RWPE2 (cell line): ENCODE results near the gene APBA1.

ENCODE experiments used
- ATAC-seq: fragments of 200-7000 bp; cut with Tn5 transposase; 3 replicates; pipeline ENCODE4 v1.9.1; 2021; ENCODE audit warnings: low read depth
- DNase-seq: peaks from one replicate; pipeline ENCODE4 v3.0.0-alpha.2; 2020; ENCODE audit warnings: low spot score
- H3K27ac ChIP-seq: fragments of 450-650 bp; 2 replicates; pipeline ENCODE4 v1.5.1; 2017; ENCODE audit warnings: mild to moderate bottlenecking; ENCODE audit not compliant: poor library complexity, severe bottlenecking
- H3K27me3 ChIP-seq: fragments of 250-450 bp; sonication (Bioruptor Pico); 2 replicates; pipeline ENCODE4 v1.5.1; 2021; ENCODE audit warnings: mild to moderate bottlenecking, moderate library complexity; ENCODE audit not compliant: insufficient read depth, poor library complexity, severe bottlenecking
- H3K36me3 ChIP-seq: fragments of 250-450 bp; sonication (Bioruptor Pico); 2 replicates; pipeline ENCODE4 v1.5.1; 2020; ENCODE audit warnings: low read depth, mild to moderate bottlenecking, moderate library complexity
- H3K4me1 ChIP-seq: fragments of 250-450 bp; sonication (Bioruptor Pico); 2 replicates; pipeline ENCODE4 v1.5.1; 2021; ENCODE audit warnings: mild to moderate bottlenecking, moderate library complexity; ENCODE audit not compliant: insufficient read depth, poor library complexity, severe bottlenecking
- H3K4me3 ChIP-seq: fragments of 250-450 bp; sonication (Bioruptor Pico); 2 replicates; pipeline ENCODE4 v1.5.1; 2021; ENCODE audit warnings: mild to moderate bottlenecking, moderate library complexity; ENCODE audit not compliant: severe bottlenecking
- H3K9me3 ChIP-seq: fragments of 250-450 bp; sonication (Bioruptor Pico); 2 replicates; pipeline ENCODE4 v1.5.1; 2021; ENCODE audit warnings: mild to moderate bottlenecking, moderate library complexity; ENCODE audit not compliant: severe bottlenecking
- CTCF ChIP-seq: fragments of 450-650 bp; IDR thresholded peaks from one replicate; pipeline ENCODE4 v1.5.1; 2017; ENCODE audit warnings: mild to moderate bottlenecking, moderate library complexity; ENCODE audit not compliant: poor library complexity, severe bottlenecking

APBA1 gene

GRCh38 chr9:69494763-69495162 lies 177.4 kb downstream of the APBA1 start:
- Histone ChIP-seq H3K4me3 (no peak overlapping the region), H3K9me3 (no peaks in the 10 kb centered on the region), H3K27me3 (no peaks in the 10 kb centered on the region), H3K36me3 (no peaks in the 10 kb centered on the region), H3K27ac (no peak overlapping the region), H3K4me1 (no peaks in the 10 kb centered on the region)
- DNase-seq (no peak), ATAC-seq (no peak)
- TF ChIP-seq CTCF, result no peak

GRCh38 chr9:69494208-69494607 lies 178.0 kb downstream of the APBA1 start:
- Histone ChIP-seq H3K9me3 (no peaks in the 10 kb centered on the region), H3K4me3 (no peak overlapping the region), H3K4me1 (no peaks in the 10 kb centered on the region), H3K27me3 (no peaks in the 10 kb centered on the region), H3K27ac (no peak overlapping the region), H3K36me3 (no peaks in the 10 kb centered on the region)
- DNase-seq, result no peak
- no peak for TF ChIP-seq CTCF
- no peak for ATAC-seq

DNA sequence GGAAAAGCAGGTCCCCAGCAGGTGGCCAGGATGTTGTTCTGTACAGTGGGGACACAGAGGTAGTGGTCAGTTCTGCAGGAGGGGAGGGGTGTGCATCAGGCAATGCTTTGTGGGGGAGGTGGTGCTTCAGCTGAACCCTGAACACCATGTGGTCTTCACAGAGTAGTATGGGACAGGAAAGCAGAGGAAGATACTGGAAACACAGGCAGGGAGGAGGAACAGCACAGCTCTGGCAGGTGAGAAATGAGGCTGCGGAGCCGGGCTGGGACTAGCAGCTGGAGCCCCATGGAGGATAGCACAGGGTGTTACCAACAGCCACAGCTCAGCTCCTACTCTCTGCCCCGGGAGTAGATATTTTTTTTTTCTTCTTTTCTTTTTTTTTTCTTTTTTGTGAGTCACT lies 185.7 kb downstream of the APBA1 start:
- no peak for ATAC-seq
- no peak for DNase-seq
- no peak overlapping the region for H3K27ac ChIP-seq

GRCh38 chr9:69485466-69485865 lies 186.7 kb downstream of the APBA1 start:
- ATAC-seq, result peak; percentile 49; the same call in 1 of the 3 replicates
- Histone ChIP-seq H3K4me3 (no peak overlapping the region), H3K4me1 (peaks cover 7% of the 10 kb centered on the region), H3K27ac (no peak overlapping the region), H3K27me3 (no peaks in the 10 kb centered on the region), H3K9me3 (no peaks in the 10 kb centered on the region), H3K36me3 (no peaks in the 10 kb centered on the region)
- TF ChIP-seq CTCF, result no peak
- DNase-seq, result no peak

More for the DNA sequence above, 185.7 kb downstream of the APBA1 start:
- TF ChIP-seq CTCF, result no peak
- no peaks in the 10 kb centered on the region for H3K27me3 ChIP-seq
- H3K4me1 ChIP-seq, result peaks cover 7% of the 10 kb centered on the region
- no peaks in the 10 kb centered on the region for H3K9me3 ChIP-seq
- H3K36me3 ChIP-seq, result no peaks in the 10 kb centered on the region
- H3K4me3 ChIP-seq, result no peak overlapping the region

- Histone ChIP-seq H3K4me3 (no peak overlapping the region), H3K27me3 (no peaks in the 10 kb centered on the region), H3K4me1 (peaks cover 7% of the 10 kb centered on the region), H3K36me3 (no peaks in the 10 kb centered on the region), H3K9me3 (no peaks in the 10 kb centered on the region), H3K27ac (no peak overlapping the region)
- ATAC-seq, result no peak
- no peak for DNase-seq
- no peak for TF ChIP-seq CTCF
Measured at GRCh38 chr9:69483886-69484422, 188.2 kb downstream of the APBA1 start.
